ENCODE results near the gene TMEM106A. TPM values are rescaled to one million over a fixed set of nuclear protein-coding genes. Genes with fewer than 3 reads are reported as not detected.
"Not testable (repeated sequence)": the region's sequence is repeated elsewhere in the genome, so short reads cannot be mapped to it uniquely, and the experiment has no call there.

The TMEM106A gene
- total and polyA plus RNA-seq, 9 donors, result 5.9 to 10.4 (median 7.8) TPM

DNA sequence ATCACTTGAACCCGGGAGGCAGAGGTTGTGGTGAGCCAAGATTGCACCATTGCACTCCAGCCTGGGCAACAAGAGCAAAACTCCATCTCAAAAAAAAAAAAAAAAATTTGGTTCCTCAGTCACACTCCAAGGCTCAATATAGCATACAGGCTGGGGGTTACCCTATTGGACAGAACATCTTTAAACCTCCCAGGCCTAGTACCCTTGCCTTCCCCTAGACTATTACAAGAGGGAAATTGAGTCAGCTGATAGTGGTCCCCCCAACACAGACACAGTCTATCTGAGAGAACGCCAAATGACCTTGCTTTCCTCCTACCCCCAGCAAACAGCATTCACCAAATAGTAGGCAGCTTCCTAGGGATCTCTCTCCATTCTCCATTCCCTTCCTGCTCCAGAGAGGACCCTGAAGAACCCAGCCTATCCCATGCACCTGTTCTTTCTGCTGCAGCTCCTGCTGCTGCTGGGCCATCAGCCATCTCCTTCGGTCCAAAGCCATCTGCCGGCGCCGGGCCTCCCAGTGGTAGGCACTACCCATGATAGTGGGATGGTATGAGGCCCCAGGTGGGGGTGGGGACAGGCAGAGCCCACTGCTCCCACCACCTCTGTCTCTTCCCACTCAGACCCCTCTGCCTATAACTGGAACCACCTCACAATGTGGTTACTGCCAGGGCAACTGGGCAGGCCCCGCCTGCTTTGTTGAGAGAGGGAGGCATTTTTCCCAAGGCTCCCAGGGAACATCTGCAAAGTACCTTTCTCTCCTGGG is 16.5 kb downstream of the TMEM106A start, which contains the start of gene CCDC200:
TSS of gene CCDC200 (minus strand) at position 604 of the 763 bp plus-strand sequence. CDS start at position 535, 69 bp downstream.
- WGBS (ENCODE audit: insufficient coverage), result no CpG with 5 or more reads among the region's 7 CpGs
- H3K36me3 ChIP-seq (ENCODE audit: control insufficient read depth, insufficient read depth, low read length), result peaks cover 22% of the 10 kb centered on the region
- H3K27me3 ChIP-seq (ENCODE audit: control insufficient read depth, insufficient read depth, low read length); H3K4me1 ChIP-seq (ENCODE audit: control insufficient read depth, insufficient read depth, low read length); H3K4me3 ChIP-seq (ENCODE audit: low read length); DNase-seq; H3K9me3 ChIP-seq (replicated peaks; ENCODE audit: control insufficient read depth, low read depth, low read length); H3K27ac ChIP-seq (ENCODE audit: low read length): not testable (repeated sequence)

GRCh38 chr17:43231205-43232020 is 19.7 kb downstream of the TMEM106A start:
- H3K36me3 ChIP-seq (ENCODE audit: control insufficient read depth, insufficient read depth, low read length); DNase-seq: not testable (repeated sequence)
- peak overlapping the region; percentile 79 for H3K27ac ChIP-seq (ENCODE audit: low read length)

DNA sequence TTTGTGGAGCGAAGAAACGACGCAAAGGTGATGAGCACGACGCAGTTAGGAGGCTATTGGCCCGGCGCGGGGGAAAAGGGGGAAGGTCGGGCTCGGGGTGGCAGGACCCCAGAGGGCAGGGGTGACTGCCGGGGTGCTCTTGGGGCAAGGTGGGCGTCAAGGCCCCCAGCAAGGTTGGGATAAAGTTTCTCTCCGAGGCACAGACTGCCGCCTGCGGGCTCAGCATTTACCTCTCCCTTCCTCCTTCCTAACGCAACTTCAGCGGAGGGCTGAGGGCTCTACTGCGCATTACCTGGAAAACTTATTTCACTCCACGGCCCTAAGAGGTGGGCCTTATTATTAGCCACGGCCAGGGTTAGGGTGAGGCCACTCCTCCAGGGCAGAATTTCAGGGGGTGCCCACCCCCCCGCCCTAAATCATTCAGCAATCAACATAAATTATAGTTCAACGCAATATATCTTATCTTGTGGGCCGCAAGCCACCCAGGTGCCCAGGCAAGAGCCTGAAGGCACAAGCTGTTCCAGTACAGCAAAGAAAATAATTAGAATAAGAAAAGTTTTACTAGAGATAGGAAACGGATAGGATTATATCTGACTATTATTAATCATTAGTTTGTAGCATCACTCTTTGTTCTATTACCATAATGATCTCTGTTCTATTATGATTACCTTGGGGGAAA is 20.5 kb downstream of the TMEM106A start:
- H3K27ac ChIP-seq (ENCODE audit: low read length), result peak overlapping the region; percentile 79
- WGBS (ENCODE audit: insufficient coverage), result 78% methylated on average over 10 of the region's 24 CpGs
- not testable (repeated sequence) for H3K27me3 ChIP-seq (ENCODE audit: control insufficient read depth, insufficient read depth, low read length)

More at GRCh38 chr17:43231205-43232020, 19.7 kb downstream of the TMEM106A start:
- H3K4me3 ChIP-seq (ENCODE audit: low read length), result peak overlapping the region; percentile 33
- H3K27me3 ChIP-seq (ENCODE audit: control insufficient read depth, insufficient read depth, low read length); H3K4me1 ChIP-seq (ENCODE audit: control insufficient read depth, insufficient read depth, low read length); H3K9me3 ChIP-seq (replicated peaks; ENCODE audit: control insufficient read depth, low read depth, low read length): not testable (repeated sequence)
- 96% methylated on average over 5 of the region's 40 CpGs for WGBS (ENCODE audit: insufficient coverage)

DNA sequence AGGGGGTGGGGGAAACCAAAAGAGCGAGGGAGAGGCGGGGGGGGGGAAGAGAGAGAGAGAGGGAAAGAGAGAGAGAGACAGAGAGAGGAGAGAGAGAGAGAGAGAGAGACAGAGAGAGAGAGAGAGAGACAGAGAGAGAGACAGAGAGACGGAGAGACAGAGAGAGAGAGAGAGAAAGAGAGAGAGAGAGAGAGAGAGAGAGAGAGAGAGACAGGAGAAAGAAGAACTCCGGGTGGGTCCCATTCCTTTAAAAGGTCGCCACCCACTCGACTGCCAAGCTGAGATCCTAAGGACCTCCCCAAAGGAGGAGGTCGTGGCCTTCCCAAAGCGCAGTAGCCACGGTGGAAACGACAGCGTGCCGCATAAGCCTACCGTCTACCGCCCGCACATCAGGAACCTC is 21.6 kb downstream of the TMEM106A start:
- no CpG with 5 or more reads among the region's 15 CpGs for WGBS (ENCODE audit: insufficient coverage)
- not testable (repeated sequence) for DNase-seq; H3K4me3 ChIP-seq (ENCODE audit: low read length)

More for the DNA sequence above, 20.5 kb downstream of the TMEM106A start:
- not testable (repeated sequence) for H3K4me1 ChIP-seq (ENCODE audit: control insufficient read depth, insufficient read depth, low read length); H3K9me3 ChIP-seq (replicated peaks; ENCODE audit: control insufficient read depth, low read depth, low read length); H3K36me3 ChIP-seq (ENCODE audit: control insufficient read depth, insufficient read depth, low read length)
- H3K4me3 ChIP-seq (ENCODE audit: low read length), result peak overlapping the region; percentile 33
- DNase-seq, result peak; percentile 50

GRCh38 chr17:43233877-43234276 is 22.2 kb downstream of the TMEM106A start, which contains the start of gene RNU2-1:
Gene RNU2-1 (minus strand): TSS chr17:43233977.
- no CpG with 5 or more reads among the region's 31 CpGs for WGBS (ENCODE audit: insufficient coverage)
- H3K9me3 ChIP-seq (replicated peaks; ENCODE audit: control insufficient read depth, low read depth, low read length), result not testable (repeated sequence)

More for the DNA sequence above, 21.6 kb downstream of the TMEM106A start:
- H3K36me3 ChIP-seq (ENCODE audit: control insufficient read depth, insufficient read depth, low read length); H3K27ac ChIP-seq (ENCODE audit: low read length); H3K27me3 ChIP-seq (ENCODE audit: control insufficient read depth, insufficient read depth, low read length); H3K9me3 ChIP-seq (replicated peaks; ENCODE audit: control insufficient read depth, low read depth, low read length); H3K4me1 ChIP-seq (ENCODE audit: control insufficient read depth, insufficient read depth, low read length): not testable (repeated sequence)

GRCh38 chr17:43239597-43239996 is 27.9 kb downstream of the TMEM106A start:
- not testable (repeated sequence) for H3K27me3 ChIP-seq (ENCODE audit: control insufficient read depth, insufficient read depth, low read length); H3K27ac ChIP-seq (ENCODE audit: low read length); H3K36me3 ChIP-seq (ENCODE audit: control insufficient read depth, insufficient read depth, low read length); H3K4me1 ChIP-seq (ENCODE audit: control insufficient read depth, insufficient read depth, low read length); DNase-seq; H3K9me3 ChIP-seq (replicated peaks; ENCODE audit: control insufficient read depth, low read depth, low read length); H3K4me3 ChIP-seq (ENCODE audit: low read length)
- no CpG with 5 or more reads among the region's 26 CpGs for WGBS (ENCODE audit: insufficient coverage)

More at GRCh38 chr17:43233877-43234276, 22.2 kb downstream of the TMEM106A start, which contains the start of gene RNU2-1:
- not testable (repeated sequence) for H3K36me3 ChIP-seq (ENCODE audit: control insufficient read depth, insufficient read depth, low read length); H3K4me1 ChIP-seq (ENCODE audit: control insufficient read depth, insufficient read depth, low read length); DNase-seq; H3K27me3 ChIP-seq (ENCODE audit: control insufficient read depth, insufficient read depth, low read length); H3K4me3 ChIP-seq (ENCODE audit: low read length); H3K27ac ChIP-seq (ENCODE audit: low read length)

DNA sequence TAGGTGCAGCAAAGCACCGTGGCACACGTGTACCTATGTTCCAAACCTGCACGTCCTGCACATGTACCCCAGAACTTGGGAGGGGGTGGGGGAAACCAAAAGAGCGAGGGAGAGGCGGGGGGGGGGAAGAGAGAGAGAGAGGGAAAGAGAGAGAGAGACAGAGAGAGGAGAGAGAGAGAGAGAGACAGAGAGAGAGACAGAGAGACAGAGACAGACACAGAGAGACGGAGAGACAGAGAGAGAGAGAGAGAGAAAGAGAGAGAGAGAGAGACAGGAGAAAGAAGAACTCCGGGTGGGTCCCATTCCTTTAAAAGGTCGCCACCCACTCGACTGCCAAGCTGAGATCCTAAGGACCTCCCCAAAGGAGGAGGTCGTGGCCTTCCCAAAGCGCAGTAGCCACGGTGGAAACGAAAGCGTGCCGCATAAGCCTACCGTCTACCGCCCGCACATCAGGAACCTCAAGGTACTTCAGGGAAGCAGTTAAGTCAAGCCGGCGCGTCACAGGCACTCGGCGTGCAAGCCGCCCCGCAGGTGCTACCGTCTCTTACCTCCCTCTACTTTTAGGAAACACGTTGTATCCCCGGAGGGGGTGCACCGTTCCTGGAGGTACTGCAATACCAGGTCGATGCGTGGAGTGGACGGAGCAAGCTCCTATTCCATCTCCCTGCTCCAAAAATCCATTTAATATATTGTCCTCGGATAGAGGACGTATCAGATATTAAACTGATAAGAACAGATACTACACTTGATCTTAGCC is 29.1 kb downstream of the TMEM106A start:
- not testable (repeated sequence) for H3K27ac ChIP-seq (ENCODE audit: low read length); H3K36me3 ChIP-seq (ENCODE audit: control insufficient read depth, insufficient read depth, low read length); H3K4me3 ChIP-seq (ENCODE audit: low read length); H3K9me3 ChIP-seq (replicated peaks; ENCODE audit: control insufficient read depth, low read depth, low read length); DNase-seq; H3K4me1 ChIP-seq (ENCODE audit: control insufficient read depth, insufficient read depth, low read length); H3K27me3 ChIP-seq (ENCODE audit: control insufficient read depth, insufficient read depth, low read length)
- WGBS (ENCODE audit: insufficient coverage), result no CpG with 5 or more reads among the region's 34 CpGs

- DNase-seq; H3K27ac ChIP-seq (ENCODE audit: low read length); H3K9me3 ChIP-seq (replicated peaks; ENCODE audit: control insufficient read depth, low read depth, low read length); H3K27me3 ChIP-seq (ENCODE audit: control insufficient read depth, insufficient read depth, low read length); H3K4me1 ChIP-seq (ENCODE audit: control insufficient read depth, insufficient read depth, low read length); H3K36me3 ChIP-seq (ENCODE audit: control insufficient read depth, insufficient read depth, low read length); H3K4me3 ChIP-seq (ENCODE audit: low read length): not testable (repeated sequence)
- WGBS (ENCODE audit: insufficient coverage), result no CpG with 5 or more reads among the region's 23 CpGs
Observed at GRCh38 chr17:43246456-43246855, 34.8 kb downstream of the TMEM106A start.

Data from muscle of leg (tissue), 11 donors.